Raji (cell line): Measurements from ENCODE around the gene TMEM129.

Source experiments
- POLR2A ChIP-seq: IDR thresholded peaks from 2 replicates; pipeline ENCODE4 v1.6.1; 2011; ENCODE audit warnings: low read depth, low read length, control low read depth; ENCODE audit not compliant: insufficient read depth

The TMEM129 gene

DNA sequence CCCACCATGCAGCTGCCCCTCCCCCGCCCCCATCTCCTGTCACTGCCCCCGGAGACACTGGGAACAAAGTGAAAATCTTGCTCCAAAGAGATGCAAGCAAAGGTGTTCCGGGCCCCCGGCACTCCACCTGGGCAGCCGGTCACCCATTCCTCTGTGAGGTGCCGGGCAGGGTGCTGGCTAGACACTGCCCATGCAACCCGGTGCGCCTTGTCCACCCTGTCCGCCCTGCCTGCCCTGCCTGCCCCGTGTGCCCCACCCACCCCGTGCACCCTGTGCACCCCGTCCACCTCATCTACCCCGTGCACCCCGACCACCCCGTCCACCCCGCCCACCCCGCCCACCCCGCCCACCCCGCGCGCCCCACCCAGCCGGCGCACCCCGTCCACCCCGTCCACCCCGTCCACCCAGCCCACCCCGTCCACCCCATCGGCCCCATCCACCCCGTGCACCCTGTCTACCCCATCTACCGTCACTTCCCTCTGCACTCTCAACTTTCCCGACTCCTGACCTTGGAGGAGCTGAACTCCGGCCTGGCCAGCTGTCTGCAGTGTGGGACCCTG is 40.1 kb upstream of the TMEM129 start:
- TF ChIP-seq POLR2A, result no peak

- TF ChIP-seq POLR2A, result no peak
Observed at GRCh38 chr4:1760521-1761071, 39.5 kb upstream of the TMEM129 start.

DNA sequence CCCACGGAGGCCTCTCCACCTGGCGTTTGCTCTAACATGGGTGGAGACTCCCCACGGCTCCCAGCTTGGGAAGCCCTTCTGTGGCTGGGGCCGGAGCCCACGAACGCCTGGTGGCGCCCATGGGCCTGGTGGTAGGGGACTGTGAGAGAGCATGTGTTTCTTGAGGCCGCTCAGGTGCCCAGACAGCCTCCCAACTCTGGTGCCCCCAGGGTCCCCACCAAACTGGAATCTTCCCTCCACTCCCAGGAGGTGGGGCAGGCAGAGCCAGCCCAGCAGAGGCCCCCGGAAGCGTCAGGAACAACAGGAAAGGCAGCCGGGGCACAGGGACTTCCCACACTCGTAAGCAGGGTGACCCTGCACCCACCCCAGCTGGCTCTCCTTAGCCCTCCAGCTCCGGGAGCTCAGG is 38.7 kb upstream of the TMEM129 start:
- no peak for TF ChIP-seq POLR2A

DNA sequence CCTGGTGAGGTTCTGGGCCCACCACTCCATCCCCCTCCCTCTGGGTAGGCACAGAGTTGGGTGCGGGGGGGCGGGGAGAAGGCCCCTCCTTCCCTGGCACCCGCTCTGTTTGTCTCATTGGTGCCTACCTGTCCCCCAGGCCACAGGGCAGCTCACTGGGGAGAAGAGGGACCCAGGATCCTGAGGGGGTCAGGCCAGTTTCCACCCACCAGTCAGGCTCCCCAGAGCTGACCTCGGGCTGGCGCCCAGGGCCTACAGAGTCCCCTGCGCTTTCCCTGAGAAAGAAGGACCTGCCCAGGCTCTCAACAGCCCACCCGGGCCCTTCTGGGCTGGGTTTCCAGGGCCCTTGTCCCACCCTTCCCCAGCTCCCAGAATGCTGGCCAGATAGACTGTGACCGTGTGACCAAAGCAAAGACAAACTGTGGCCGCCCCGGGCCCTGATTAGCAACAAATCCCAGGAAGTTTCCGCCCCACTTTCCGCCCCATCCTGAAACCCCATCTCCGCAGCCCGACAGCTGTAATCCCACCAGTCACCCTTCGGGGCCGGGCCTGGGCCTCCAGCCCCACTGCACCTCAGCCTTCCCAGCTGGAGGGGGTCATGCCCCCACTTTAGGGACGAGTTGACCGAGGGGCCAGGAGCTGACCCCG is 38.2 kb upstream of the TMEM129 start:
- no peak for TF ChIP-seq POLR2A

DNA sequence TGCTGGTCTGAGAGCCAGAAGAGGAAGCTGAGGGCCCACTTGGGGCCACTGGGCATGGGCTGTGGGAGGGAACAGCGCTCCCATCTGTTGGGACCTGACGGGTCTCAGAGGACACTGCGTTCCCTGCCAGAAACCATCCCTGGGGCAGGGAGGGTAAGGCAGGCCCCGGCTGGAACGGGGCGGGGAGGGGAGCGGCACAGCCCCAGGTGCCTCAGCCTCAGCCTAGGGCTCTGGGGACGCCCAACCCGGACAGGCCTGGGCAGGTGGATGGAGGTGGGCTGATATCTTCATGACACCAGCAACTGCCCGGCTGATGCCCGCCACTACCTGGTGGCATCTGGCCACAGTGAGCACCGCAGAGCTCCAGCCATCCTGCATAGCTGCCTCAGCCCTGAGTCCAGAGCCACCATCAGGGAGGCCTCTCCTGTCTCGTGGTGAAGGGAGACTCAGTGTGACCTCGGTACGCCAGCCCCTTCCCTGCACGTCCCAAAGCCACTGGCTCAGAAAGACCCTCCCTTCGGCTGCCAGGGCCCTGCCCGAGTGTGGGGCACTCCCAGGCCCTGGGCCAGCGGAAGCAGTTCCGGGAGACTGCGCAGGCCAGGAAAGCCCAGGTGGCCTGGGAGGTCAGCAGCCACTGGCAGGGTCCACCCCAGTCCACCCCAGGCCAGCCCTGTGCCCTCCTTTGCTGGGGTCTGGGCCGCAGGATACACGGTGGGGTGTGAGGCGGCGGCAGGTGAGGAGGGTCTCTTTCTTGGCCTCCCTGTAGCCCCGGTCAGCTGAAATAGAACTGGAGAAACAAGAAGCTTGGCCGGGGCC is 37.4 kb upstream of the TMEM129 start:
- no peak for TF ChIP-seq POLR2A

- TF ChIP-seq POLR2A, result no peak
Observed at GRCh38 chr4:1757836-1758235, 36.7 kb upstream of the TMEM129 start.

GRCh38 chr4:1756893-1757779 is 36.0 kb upstream of the TMEM129 start:
- TF ChIP-seq POLR2A, result no peak

DNA sequence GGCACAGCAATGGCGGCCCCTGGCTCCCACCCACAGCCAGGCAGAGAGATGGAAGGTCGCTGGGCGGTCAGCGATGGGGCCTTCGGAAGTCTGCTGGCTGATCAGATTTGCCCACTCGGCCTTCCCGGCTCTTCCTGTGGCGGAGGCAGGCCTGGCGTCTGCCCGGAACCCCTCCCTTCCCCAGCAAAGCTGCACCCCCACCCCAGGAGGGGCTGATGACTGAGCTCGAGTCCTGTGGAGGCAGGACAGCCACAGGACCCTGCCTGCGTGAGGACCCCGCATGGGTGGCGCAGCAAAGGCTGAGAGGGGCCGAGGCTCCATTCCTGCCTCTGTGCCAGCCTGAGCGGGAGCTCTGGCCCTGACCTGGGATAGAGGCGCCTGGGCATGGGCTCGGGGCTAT is 35.0 kb upstream of the TMEM129 start:
- no peak for TF ChIP-seq POLR2A

GRCh38 chr4:1755297-1755696 is 34.2 kb upstream of the TMEM129 start:
- TF ChIP-seq POLR2A, result no peak

DNA sequence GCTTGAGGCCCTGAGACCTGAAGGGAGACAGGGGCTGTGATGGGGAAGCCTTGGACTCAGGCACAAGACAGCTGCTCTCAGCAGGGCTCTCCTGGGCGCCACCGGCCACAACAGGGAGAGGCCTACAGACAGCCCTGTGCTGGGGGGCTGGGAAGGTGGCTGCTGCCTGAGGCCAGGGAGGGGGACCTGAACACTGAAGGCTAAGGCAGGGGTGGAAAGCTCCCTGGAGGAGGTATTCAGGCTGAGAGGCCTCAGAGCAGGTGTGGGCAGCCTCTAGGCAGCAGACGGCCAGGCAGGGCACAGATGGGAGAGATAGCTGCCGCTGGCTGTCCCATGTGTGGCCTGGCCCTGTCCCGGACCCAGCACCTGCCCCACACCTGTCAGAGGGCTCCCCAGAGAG is 33.2 kb upstream of the TMEM129 start:
- no peak for TF ChIP-seq POLR2A

DNA sequence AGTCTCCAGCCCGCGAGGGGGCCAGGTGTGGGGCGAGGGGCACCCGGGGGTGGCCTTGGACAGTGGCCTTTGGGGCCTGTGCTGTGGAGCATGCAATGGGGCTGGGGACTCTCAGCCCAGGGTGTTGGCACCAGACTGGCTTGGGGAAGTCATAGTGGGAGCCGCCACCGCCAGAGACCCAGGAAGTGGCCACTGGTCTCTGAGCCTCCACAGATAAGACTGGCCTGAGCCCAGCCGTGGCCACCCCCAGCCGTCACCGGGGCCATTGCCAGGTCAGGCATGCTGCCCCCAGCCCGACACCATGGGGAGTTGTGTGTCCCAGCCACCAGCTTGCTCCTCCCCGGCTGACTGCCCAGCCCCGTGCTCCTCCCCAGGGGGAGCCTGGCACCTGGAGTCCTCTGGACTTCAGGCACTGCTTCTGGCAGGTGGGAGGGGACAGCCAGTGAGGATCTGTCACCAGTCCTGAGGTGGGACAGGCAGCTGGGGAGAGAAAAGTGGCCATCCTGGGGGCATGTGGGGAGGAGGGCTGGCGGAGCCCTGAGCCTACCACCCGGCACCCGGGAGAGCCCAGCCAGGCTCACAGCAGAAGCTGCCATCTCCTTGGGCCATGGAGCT is 32.7 kb upstream of the TMEM129 start:
- no peak for TF ChIP-seq POLR2A

GRCh38 chr4:1753294-1753696 is 32.2 kb upstream of the TMEM129 start:
- TF ChIP-seq POLR2A, result no peak

DNA sequence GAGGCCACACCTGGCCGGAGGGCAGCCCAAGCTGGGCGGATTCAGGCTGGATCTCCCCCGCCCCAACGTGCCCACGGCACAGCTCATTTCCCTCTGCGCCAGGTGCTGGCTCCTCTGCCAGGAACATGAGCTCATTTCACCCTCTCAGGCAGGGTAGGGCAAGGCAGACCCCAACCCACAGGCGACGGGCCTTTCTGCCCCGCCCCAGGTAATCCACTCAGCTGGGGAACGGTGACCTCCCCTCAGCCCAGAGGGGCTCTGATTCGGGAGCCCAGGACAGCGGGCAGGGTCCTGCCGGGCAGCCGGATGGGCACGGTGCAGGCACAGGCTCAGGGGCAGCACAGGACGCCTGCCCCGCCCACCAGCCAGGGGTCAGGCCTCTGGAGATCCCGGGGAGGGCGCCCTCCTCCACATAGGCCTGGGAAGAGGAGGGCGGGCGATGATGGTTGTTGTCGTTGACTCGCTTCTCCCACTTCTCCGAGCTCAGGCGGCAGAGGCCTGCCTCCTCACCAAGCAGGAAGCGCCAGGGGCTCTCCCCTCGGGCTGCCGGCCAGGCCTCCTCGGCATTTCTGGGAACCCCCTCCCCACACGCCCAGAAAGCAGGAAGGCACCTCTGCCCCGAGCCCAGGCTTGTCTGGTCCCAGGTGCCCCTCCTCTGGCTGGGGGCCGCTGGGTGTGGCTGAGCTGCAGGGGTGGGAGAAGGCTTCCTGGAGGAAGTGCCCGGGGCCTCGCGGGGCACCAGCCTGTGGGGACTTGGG is 31.3 kb upstream of the TMEM129 start:
- no peak for TF ChIP-seq POLR2A

GRCh38 chr4:1751919-1752283 is 30.8 kb upstream of the TMEM129 start:
- no peak for TF ChIP-seq POLR2A
